IPS-18a (cell line): ENCODE measurements around the gene DNAJC13.

ENCODE experiments used
- H3K27ac ChIP-seq: one replicate; pipeline ENCODE4 v1.5.1; 2013; ENCODE audit warnings: low read length
- H3K27me3 ChIP-seq: one replicate; pipeline ENCODE4 v1.6.1; 2013; ENCODE audit warnings: mild to moderate bottlenecking, low read length; ENCODE audit not compliant: control insufficient read depth, insufficient read depth
- H3K36me3 ChIP-seq: one replicate; pipeline ENCODE4 v1.6.1; 2013; ENCODE audit warnings: low read depth, low read length; ENCODE audit not compliant: control insufficient read depth
- H3K4me1 ChIP-seq: one replicate; pipeline ENCODE4 v1.6.1; 2013; ENCODE audit warnings: low read depth, low read length; ENCODE audit not compliant: control insufficient read depth
- H3K4me3 ChIP-seq: one replicate; pipeline ENCODE4 v1.5.1; 2013; ENCODE audit warnings: low read length
- H3K9ac ChIP-seq: one replicate; pipeline ENCODE4 v1.6.1; 2013; ENCODE audit warnings: mild to moderate bottlenecking, low read length, moderate library complexity
- H3K9me3 ChIP-seq: one replicate; pipeline ENCODE4 v1.6.1; 2013; ENCODE audit warnings: low read depth, low read length; ENCODE audit not compliant: control insufficient read depth

DNAJC13 gene

DNA sequence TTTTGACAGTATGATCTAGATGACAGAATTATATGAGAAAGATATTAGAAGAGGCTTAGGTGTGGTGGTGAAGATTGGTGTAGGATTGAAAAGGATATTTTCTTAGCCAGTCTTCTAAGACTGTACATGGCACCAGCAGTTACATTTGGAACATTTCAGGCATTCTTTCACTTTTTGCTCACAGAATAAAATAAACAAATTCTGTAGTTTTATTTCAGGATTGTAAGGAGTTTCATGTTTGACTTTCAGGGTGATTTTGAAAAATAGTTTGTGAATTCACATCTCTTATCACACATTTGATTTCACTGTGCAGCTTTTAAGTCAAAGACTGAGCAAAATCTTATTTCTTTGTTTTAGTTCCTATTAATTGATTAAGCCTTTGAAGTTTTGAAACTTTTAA lies 27.1 kb downstream of the DNAJC13 start:
- H3K9me3 ChIP-seq, result no peaks in the 10 kb centered on the region
- no peaks in the 10 kb centered on the region for H3K4me1 ChIP-seq
- no peaks in the 10 kb centered on the region for H3K27me3 ChIP-seq
- H3K9ac ChIP-seq, result no peak overlapping the region
- H3K27ac ChIP-seq, result no peak overlapping the region
- H3K36me3 ChIP-seq, result peaks cover 12% of the 10 kb centered on the region
- no peak overlapping the region for H3K4me3 ChIP-seq

DNA sequence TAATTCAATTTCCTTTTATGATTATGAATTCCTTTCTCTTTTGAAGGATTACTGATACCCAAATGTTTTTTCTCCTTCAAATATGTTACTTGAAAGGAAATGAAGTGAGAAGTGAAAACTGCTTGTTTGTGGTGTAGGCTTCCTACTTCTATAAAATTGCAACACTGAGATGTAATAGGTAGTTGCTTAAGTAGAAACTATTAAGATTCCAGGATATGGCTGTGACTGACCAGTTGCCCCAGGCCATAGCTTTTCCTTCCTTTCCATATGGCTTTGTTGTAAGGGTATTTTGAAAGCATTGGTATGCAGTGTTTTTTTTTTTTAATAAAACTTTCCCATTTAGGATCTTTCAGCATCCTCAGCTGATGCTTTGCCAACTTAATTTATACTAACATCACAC lies 28.5 kb downstream of the DNAJC13 start:
- Histone ChIP-seq H3K27ac (no peak overlapping the region), H3K36me3 (peaks cover 15% of the 10 kb centered on the region), H3K27me3 (no peaks in the 10 kb centered on the region), H3K4me1 (no peaks in the 10 kb centered on the region), H3K9ac (no peak overlapping the region), H3K9me3 (no peaks in the 10 kb centered on the region), H3K4me3 (no peak overlapping the region)

DNA sequence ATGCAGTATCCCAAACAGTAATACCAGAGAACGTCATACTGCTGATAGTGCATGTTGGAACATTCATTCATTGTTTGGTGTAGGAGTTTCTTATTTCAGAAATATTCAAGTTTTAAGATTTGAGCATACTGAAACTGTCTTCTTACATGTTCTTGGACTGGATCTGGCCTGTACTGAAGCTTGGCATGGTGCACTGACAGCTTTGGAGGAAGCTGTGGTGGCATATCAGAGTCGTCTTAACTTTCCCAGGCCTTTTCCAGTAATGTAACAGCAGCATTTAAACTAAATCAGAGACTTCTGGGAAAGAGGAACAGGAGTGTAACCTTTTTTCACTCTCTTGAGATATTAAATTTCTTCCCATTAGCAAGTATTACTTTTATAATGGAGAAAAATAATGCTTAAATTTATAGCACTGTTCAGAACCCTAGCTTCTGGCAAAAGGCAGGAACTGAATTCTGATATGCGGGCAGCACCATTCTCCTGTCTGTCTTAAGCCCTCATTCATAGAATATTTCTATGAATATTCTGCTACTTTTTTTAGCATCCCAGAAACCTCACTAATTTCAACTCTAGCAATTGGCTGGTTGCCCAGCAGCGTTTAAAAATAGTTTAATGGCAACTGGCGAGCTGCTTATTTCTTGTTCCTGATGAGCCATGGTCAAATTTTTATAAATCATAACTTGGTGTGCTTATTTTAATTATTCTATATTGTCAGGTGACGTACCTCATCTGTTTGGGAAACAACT lies 31.1 kb downstream of the DNAJC13 start:
- no peaks in the 10 kb centered on the region for H3K4me1 ChIP-seq
- peaks cover 29% of the 10 kb centered on the region for H3K36me3 ChIP-seq
- no peak overlapping the region for H3K9ac ChIP-seq
- H3K9me3 ChIP-seq, result no peaks in the 10 kb centered on the region
- no peak overlapping the region for H3K27ac ChIP-seq
- H3K27me3 ChIP-seq, result no peaks in the 10 kb centered on the region
- no peak overlapping the region for H3K4me3 ChIP-seq

DNA sequence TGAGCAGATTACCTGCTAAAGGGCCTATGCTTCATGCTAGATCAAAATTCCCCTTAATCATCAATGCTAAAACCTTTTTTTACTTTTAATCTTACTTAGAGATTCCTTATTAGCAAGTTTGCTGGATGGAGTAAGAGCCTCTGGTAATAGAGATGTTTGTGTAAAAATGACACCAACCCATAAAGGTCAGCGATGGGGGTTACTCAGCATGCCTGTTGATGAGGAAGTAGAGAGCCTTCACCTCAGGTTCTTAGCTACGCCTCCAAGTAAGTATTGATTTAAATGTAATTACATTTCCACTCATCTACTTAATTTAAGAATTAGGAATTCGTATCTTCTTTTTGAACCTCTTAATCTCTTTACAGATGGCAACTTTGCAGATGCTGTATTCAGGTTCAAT lies 38.8 kb downstream of the DNAJC13 start:
- Histone ChIP-seq H3K4me3 (no peak overlapping the region), H3K27ac (no peak overlapping the region), H3K27me3 (no peaks in the 10 kb centered on the region), H3K4me1 (no peaks in the 10 kb centered on the region), H3K36me3 (peaks cover 73% of the 10 kb centered on the region), H3K9ac (no peak overlapping the region), H3K9me3 (no peaks in the 10 kb centered on the region)

DNA sequence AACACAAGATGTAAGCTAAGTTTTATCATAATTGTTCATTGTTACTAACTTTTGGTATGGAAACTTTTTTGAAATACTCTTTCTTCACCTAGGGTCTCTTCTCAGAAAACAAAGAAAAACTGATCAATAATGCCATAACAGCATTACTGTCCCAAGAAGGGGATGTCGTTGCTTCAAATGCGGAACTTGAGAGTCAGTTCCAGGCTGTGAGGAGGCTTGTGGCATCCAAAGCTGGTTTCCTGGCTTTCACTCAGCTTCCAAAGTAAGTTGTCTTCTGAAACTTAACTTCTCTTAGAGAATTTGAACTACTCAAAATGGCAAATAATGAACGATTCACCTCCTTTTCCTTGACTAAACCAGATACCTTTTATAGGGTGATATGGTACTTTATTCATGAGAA lies 39.3 kb downstream of the DNAJC13 start:
- Histone ChIP-seq H3K4me1 (no peaks in the 10 kb centered on the region), H3K27me3 (no peaks in the 10 kb centered on the region), H3K9ac (no peak overlapping the region), H3K4me3 (no peak overlapping the region), H3K9me3 (no peaks in the 10 kb centered on the region), H3K27ac (no peak overlapping the region), H3K36me3 (peaks cover 75% of the 10 kb centered on the region)

DNA sequence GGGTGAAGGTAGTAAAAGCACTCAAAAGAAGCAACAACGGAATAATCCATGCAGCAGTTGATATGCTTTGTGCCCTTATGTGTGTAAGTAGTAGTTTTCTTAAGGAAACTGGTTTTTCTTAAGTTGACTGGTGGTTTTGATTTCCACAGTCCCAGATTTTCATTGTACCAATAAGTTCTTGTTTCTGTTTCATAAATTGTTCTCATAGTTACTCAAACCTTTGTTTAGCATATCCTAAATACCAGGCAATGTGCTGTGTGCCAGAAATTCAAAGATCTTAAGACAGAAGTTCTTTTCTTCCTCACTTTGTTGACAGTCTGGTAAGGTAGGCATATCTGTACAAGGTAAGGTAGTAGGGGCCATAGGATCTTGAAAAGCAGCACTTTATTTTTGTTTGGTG lies 40.0 kb downstream of the DNAJC13 start:
- no peaks in the 10 kb centered on the region for H3K9me3 ChIP-seq
- H3K27me3 ChIP-seq, result no peaks in the 10 kb centered on the region
- no peaks in the 10 kb centered on the region for H3K4me1 ChIP-seq
- no peak overlapping the region for H3K4me3 ChIP-seq
- no peak overlapping the region for H3K27ac ChIP-seq
- H3K9ac ChIP-seq, result no peak overlapping the region
- H3K36me3 ChIP-seq, result peaks cover 68% of the 10 kb centered on the region

DNA sequence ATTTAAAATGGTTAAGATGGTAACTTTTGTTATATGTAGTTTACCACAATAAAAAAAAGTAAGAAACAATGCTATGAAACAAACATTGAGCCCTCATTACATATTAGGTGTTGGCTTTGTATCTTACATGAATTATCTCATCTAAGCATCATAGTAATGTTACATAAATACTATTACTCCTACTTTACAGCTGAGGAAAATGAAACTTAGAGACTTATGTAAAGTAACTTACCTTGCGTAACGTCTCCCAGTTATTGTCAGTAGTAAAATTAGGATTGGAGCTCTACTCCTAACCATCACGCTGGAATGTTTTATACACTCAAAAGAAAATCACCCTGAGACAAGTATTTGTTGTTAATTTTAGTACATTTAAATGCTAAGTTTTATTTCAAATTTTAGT lies 42.2 kb downstream of the DNAJC13 start:
- no peaks in the 10 kb centered on the region for H3K27me3 ChIP-seq
- H3K4me1 ChIP-seq, result no peaks in the 10 kb centered on the region
- H3K4me3 ChIP-seq, result no peak overlapping the region
- H3K27ac ChIP-seq, result no peak overlapping the region
- peaks cover 68% of the 10 kb centered on the region for H3K36me3 ChIP-seq
- no peaks in the 10 kb centered on the region for H3K9me3 ChIP-seq
- H3K9ac ChIP-seq, result no peak overlapping the region

DNA sequence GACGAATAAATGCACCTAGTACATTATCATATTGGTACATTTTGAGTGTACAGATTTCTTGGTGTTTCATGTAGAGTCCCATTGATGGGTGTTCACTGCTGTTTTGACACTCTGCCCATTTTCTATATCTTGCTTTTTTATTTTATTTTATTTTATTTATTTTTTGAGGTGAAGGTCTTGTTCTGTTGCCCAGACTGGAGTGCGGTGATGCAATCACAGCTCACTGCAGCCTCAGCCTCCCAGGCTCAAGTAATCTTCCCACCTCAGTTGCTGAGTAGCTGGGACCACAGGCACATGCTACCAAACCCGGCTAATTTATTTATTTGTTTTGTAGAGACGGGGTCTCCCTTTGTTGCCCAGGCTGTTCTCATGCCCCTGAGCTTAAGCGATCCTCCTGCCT lies 44.2 kb downstream of the DNAJC13 start:
- Histone ChIP-seq H3K9me3 (no peaks in the 10 kb centered on the region), H3K4me3 (no peak overlapping the region), H3K4me1 (no peaks in the 10 kb centered on the region), H3K27ac (no peak overlapping the region), H3K9ac (no peak overlapping the region), H3K36me3 (peaks cover 58% of the 10 kb centered on the region), H3K27me3 (no peaks in the 10 kb centered on the region)

DNA sequence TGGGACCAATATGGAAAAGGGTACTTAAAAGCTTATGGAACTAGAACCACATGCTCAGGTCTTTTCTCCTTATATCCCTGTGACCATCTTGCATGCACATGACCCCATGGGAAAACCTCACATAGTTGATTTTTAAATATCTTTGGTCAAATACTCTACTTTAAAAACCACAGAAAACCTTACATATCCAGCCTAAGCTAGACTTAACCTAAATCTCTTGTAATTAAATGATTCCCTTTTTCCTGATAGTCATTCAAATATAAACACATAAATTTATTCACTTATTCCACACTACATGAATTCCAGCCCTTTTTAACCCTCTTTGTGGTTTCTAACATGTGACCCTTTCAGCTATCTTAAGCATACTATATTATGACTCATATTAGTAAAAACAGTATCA lies 46.8 kb downstream of the DNAJC13 start:
- Histone ChIP-seq H3K27ac (no peak overlapping the region), H3K9me3 (no peaks in the 10 kb centered on the region), H3K27me3 (no peaks in the 10 kb centered on the region), H3K4me3 (no peak overlapping the region), H3K9ac (no peak overlapping the region), H3K4me1 (no peaks in the 10 kb centered on the region), H3K36me3 (peaks cover 53% of the 10 kb centered on the region)

DNA sequence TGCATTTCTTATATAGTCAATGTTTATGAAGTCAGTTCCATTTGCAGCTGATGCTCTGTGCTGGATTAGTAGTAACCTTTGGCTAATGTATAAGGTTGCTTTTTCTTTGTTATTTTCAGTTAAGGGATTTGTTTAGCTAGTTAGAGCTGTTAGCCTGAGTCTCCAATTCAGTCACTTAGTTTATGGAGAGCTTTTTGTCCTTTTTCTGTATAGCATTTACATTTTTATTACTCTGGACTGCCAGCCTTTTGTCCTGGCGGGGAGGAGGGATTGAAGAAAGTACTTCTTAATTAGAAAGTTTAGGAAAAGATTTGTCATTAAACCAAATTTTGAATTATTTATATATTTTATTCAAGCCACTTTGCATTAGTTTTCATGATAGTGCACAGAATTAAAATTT lies 52.0 kb downstream of the DNAJC13 start:
- Histone ChIP-seq H3K4me3 (no peak overlapping the region), H3K9me3 (no peaks in the 10 kb centered on the region), H3K36me3 (peaks cover 37% of the 10 kb centered on the region), H3K9ac (no peak overlapping the region), H3K27me3 (no peaks in the 10 kb centered on the region), H3K4me1 (no peaks in the 10 kb centered on the region), H3K27ac (no peak overlapping the region)

DNA sequence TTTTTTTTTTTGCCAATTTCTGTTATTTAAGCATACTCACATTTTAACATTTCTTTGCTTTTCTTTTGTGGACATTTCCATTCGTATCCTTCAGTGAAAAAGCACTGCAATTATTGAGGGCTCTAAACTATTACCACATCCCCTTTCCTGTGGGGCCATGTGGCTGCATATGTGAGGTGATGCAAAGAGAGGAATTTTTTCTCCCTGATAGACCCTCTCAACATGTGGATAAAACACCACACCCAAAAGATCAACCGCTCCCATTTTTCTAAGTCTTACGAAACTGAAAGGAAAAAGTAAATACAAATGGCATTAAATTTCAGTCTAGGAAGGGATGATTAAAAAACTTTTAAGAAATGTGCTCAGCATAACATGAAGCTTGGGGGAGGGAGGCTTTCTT lies 68.8 kb downstream of the DNAJC13 start:
- H3K27ac ChIP-seq, result no peak overlapping the region
- H3K4me1 ChIP-seq, result no peaks in the 10 kb centered on the region
- H3K4me3 ChIP-seq, result no peak overlapping the region
- H3K36me3 ChIP-seq, result peaks cover 66% of the 10 kb centered on the region
- H3K9me3 ChIP-seq, result no peaks in the 10 kb centered on the region
- no peak overlapping the region for H3K9ac ChIP-seq
- no peaks in the 10 kb centered on the region for H3K27me3 ChIP-seq

DNA sequence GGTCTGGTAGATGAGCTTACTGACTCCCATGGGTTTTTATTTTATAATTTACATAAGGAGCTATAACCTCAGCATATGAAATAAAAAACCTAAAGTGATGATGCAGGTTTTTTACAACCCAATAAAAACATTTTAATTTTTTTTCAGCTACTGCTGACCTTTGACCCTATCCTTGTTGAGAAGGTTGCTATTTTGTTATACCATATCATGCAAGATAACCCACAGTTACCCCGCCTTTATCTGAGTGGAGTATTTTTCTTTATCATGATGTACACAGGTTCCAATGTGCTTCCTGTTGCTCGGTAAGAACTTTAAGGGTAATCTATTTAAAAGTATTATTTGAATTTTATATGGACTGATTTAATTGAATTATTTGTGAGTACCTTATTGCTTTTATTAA lies 70.8 kb downstream of the DNAJC13 start:
- Histone ChIP-seq H3K9ac (no peak overlapping the region), H3K36me3 (peaks cover 65% of the 10 kb centered on the region), H3K9me3 (no peaks in the 10 kb centered on the region), H3K27ac (no peak overlapping the region), H3K4me3 (no peak overlapping the region), H3K27me3 (no peaks in the 10 kb centered on the region), H3K4me1 (no peaks in the 10 kb centered on the region)
